ENCODE results near the gene DYNC1I1.

Gene DYNC1I1

DNA sequence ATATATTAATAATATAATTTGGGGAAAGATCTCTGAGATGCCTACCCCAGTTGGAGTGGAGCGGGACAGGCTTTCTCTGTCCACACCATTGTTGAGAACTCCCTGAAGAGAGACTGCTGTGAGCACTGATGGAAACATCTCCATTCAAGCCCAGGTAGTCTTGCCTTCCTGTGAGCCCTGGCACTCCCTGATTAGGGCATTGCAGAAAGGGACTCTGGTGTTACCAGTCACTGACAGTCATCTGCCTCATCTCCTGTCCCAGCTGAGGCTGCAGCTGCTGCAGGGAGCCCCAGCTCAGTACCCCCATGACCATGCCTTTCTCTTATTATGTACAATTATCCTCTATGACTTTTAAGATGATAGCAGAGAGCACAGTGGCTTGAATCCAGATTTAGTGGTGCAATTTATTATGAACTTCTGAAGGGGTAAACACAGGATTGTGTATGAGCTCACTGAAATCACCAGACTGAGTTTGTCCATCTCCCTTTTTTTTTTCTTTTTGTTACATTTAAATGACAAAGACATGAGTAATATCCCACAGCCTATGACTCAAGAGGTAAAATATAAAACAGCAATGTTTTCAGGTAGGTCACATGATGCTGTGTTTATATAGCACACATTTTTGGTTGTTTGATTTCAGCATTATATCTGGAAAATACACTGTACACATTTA, 312.7 kb downstream of the DYNC1I1 start:
- DNase-seq (ENCODE audit: low read depth in 3 of 3) = no peak

DNA sequence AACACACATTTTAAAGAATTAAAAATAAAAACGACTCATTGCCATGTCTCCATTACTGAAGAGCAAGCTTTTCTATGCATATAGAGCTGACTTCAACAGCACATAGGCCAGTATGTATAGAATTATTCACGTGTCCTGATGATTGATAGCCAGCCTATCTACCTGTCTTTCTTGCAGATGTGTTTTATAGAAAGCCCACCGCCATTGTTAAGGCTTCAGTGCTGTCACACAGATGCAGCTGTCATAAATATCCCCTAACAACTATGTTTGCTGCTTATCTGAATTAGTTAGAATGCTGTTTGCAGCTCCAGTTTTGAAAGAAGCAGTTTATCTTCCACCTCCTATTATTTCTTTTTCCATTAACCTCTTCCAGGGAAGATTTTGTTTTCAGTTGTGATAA, 313.6 kb downstream of the DYNC1I1 start:
- no peak for DNase-seq (ENCODE audit: low read depth in 3 of 3)

DNA sequence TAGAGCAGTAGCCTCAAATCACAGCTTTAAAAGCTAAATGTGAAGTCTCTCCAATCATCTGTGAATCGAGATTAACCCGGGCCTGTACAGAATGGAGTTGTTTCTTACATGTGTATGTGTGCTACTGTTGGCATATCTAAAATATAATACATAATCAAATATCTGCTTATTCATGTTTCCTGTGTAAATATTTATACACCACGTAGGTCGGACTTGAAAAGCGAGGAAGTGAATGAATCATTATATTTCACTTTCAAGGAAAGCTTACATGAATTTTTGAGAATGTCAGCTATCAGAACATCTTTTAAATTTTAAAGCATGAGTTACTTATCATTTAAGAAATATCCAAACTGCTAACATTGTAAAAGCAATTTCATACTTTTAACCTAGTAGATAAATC, 316.2 kb downstream of the DYNC1I1 start:
- no peak for DNase-seq (ENCODE audit: low read depth in 3 of 3)

DNA sequence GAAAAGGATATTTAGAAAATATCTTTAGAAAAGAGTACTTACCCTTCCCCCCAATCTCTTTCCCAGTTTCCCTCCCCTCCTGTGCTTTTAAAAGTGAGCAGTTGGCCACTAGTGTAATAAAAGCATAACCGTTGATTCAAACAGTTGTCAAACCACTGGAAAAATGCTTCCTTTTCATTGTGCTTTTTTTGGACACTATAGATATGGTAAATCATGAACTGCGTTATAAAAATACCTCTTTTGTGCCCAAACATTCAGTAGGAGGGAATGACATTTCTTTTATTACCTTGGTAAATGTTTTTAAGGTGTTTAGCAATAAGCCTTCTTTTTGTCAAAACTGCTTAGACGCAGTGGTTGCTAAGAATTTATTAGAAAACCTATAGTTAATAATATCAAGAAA, 317.2 kb downstream of the DYNC1I1 start:
- no peak for DNase-seq (ENCODE audit: low read depth in 3 of 3)

DNA sequence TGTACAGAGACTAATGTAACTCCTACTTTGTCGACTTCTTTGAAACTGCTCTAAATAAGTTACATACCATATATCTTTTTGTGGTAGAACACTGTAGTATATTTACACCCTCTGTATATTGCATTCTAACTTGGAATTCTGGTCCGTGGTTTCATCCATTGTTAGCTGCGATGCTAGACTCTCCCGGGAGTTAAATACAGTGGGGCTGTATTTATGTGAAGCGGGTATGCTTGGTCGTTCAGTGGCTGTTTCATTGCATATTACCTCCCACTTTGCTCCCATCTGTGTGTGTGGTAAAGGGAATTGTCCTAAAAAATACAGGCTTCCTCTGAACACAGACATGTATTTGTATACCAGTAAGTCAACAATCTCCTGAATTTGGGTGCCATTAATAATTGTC, 318.4 kb downstream of the DYNC1I1 start:
- no peak for DNase-seq (ENCODE audit: low read depth in 3 of 3)

DNA sequence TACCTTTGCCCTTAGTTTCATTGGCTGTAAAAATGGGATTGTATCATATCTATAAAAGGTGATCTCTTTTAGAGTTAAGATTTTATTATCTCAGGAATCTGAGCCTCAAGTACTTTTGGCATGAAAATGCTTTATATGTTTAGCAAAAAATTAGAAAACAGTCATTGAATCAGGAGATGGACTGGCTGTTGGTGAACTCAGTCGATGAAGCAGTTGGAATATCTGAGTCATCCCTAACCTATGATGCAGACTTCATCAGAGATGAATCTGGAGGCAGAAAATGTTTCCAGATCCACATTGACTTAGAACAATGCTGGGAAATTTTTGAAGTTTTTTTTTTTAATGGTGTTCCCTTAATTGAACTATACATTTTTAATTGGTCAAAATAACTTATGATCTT, 321.1 kb downstream of the DYNC1I1 start:
- no peak for DNase-seq (ENCODE audit: low read depth in 3 of 3)

DNA sequence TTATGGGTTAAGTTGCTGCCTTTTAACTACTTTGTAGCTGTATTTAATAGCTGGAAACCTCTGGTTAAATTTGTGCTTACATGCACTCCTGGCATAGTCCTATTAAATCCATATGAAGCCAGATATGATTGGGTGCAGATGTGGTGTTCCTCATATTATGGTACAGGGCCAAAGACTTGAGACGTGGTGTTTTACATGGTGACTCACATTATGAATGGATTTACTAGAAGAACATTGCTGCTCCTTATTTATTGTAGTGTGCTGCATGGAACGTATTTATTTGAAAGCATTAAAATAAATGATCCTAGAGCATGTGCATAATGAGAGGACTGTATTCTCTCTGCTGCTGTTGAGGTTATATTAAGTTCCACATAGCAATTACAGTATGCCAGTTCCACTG, 325.5 kb downstream of the DYNC1I1 start:
- no peak for DNase-seq (ENCODE audit: low read depth in 3 of 3)

DNA sequence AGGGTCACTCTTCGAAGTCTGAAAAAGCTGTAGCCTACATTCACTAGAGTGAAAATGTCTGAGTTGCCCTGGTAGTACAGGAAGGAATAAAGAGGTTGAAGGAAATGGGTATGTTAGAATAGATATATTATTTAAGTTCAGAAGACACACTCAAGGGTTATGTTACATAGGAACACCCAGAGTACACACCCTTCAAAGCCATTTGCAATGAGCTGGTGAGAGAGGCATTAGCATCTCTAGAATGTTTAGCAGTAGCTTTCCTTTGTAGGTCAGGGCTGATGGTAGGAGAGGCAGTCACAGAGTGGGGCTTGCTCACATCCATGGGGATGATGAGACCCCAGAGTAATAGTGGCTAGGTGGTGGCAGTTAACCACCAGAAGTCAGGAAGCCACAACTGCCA, 328.4 kb downstream of the DYNC1I1 start:
- no peak for DNase-seq (ENCODE audit: low read depth in 3 of 3)

DNA sequence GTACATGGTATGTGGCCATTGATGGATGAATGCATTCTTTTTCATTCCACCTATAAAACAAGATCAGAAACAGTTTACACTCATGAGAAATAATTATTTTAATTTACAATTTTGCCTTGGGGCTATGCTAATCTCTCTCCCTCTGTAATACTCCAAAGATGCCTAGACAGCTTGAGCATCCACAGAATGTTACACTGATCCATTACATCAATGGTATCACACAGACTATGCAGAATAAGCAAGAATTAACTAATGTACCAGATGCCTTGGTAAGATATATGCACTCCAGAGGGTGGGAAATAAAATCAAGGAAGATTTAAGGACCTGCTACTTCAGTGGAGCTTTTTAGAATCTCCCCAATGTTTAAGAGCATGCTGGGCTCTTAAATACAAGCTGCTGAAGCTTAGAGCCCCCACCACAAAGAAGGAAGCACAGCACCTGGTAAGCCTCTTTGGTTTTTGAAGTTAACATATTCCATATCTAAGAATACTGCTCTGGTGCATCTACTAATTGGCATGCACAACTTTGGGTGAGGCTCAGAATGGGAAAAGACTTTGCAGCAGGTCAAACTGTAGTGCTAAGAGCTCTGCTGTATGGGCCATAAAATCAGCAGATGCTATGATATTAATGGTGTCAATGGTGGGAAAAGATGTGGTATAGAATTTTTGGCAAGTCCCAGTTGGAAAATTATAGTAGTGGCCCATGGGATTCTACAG, 329.9 kb downstream of the DYNC1I1 start:
- no peak for DNase-seq (ENCODE audit: low read depth in 3 of 3)

DNA sequence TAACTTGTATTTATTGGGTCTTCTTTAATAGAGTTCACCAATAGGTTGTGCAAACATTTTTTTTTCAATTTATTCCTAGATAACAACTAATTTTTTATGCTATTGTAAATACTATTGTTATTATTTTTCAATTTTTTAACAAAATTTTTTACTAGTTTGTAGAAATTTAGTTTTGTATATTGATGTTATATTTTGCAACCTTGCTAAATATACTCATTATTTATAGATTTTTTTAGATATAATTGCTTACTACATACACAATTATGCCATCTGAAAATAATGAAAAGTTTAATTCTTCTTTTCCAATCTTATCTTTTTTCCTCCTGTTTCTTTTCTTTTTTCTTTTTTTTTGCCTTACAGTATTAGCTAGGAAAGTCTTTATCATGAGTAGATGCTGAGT, 332.6 kb downstream of the DYNC1I1 start:
- no peak for DNase-seq (ENCODE audit: low read depth in 3 of 3)

DNA sequence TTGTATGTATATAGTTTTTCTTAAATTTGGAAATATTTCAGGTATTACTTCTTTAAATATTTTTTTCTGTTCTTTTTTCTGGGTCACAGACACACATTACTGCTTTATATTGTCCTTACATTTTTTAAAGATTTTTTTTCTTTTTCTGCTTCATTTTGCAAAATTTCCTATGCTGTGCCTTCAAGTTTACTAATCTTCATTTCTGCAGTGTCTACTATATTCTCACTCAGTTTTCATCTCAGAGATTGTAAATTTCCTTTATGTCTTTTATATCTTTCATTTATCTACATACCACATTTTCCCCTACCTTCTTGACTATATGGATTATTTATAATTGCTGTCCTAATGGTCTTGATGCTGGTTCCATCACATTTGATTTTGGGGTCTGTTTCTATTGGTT, 339.1 kb downstream of the DYNC1I1 start:
- no peak for DNase-seq (ENCODE audit: low read depth in 3 of 3)

DNA sequence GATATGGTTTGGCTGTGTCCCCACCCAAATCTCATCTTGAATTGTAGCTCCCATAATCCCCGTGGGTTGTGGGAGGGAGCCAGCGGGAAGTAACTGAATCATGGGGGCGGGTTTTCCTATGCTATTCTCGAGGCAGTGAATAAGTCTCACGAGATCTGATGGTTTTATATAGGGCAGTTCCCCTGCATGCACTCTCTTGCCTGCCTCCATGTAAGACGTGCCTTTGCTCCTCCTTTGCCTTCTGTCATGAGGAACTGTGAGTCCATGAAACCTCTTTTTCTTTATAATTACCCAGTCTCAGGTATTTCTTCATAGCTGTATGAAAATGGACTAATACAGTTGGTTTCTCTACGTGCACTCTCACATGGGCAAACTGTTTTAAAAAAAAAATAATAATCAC, 341.8 kb downstream of the DYNC1I1 start:
- DNase-seq (ENCODE audit: low read depth in 3 of 3) = no peak

DNA sequence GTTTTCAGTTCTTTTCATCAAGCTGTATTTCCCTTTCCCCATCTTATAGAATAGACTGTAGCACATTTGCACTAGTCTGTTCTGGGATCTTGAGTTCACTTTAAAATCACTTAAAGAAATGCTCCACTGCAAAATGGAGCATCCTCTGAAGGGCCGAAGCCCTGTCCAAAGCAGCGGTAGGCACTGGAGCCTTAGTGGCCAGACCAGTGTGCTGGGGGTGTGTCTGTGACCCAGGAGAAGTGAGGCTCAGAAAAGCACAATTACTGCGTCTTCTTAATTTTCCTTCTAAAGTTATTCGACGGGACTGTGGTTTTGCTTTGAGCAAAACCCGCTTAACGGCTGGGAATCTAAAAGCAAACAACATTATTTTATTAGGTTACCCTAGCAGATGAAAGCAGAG, 343.8 kb downstream of the DYNC1I1 start:
- DNase-seq (ENCODE audit: low read depth in 3 of 3) = no peak

DNA sequence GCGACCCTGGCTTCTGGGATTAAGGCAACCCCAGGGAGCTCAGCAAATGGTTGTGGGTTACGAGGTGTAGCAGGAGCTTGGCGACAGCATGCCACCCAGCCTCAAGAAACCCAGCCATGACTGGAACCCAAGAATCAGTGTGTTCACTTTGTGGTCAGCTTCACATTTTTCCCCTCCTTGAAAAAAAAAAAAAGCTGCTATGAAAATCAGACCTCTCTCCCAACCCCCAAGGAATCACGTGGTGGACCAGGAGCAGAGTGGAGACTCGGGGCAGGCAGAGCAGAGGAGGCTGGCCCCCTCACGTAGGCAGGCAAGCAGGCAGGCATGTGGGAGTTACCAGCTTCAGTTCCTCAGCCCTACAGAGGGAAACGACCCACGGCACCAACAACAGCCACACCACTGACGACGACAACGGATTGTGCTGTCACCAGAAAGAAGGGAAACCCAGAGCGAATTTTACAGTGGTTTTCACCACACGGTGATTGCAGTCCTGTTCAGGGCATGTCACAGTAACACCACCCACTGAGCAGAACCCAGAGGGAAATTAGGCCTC, 346.2 kb downstream of the DYNC1I1 start:
- no peak for DNase-seq (ENCODE audit: low read depth in 3 of 3)

DNA sequence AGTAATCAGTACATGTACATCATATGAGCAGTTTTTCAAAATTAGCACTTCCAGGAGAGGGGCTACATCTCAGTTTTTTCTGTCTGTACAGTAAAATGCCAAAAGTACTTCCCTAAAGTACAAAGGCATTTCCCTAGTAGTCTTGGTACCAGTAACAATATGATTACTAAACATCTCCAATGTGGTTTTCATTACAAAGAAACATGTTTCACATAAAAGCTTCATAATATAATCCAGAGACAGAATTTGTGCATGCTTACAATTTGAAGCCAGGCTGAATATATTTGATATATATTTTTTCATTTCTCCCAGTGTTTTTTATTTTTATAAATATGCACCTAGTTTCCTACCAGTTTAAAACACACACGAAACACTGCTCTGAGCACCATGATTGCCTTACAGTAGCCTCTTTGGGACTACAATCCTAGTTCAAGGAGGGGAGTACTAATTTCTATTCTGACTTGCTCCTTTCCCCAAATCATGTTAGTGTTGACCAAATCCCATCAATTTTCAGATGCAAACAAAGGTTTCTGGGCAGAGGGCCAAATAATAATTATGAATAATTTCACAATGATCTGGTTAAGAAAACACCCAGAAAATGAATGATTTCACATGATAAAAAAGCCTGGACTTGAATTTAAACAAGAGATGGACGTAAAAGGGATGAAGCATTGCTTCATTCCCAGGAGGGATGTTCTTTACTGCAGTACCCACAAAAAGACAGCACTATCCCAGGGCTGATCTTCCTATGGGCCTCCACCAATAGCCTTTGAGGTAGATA, 348.3 kb downstream of the DYNC1I1 start:
- DNase-seq (ENCODE audit: low read depth in 3 of 3) = no peak

DNA sequence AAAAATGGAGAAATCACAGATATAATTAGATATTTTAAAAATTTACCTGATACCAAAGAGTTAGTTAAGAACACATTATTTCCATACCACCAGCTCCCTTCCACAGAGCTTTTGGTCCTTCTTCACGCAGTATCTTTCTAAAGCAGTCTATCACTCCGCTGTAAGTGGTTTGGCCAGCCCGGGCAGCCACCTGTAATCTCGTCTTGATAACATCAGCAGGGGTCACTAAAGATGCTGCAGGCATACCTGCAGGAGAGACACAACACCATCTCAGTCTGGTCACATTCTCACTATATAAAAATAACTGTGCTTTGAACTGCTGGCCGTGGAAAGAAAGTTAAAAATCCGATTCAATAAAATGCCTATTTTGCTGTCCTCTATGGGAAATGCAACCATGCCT, 349.4 kb downstream of the DYNC1I1 start:
- no peak for DNase-seq (ENCODE audit: low read depth in 3 of 3)

DNA sequence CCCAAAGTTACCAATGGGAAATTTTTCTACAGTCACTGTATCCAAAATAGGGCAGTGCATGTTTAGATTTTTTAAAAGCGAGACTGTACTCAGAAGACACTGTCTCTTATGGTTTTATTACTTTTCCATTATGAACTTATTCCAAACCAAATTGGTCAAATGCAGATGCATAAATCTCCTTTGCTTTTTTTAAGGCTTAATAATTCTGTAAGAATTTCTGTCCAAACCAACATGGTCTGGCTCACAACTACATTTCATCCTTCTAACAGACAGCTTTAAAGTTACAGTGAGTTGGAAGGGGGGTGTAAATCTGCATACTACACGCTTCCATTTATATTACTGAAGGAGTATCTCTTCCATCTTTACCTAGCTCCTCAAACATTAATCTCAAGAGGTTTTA, 350.4 kb downstream of the DYNC1I1 start:
- no peak for DNase-seq (ENCODE audit: low read depth in 3 of 3)

DNA sequence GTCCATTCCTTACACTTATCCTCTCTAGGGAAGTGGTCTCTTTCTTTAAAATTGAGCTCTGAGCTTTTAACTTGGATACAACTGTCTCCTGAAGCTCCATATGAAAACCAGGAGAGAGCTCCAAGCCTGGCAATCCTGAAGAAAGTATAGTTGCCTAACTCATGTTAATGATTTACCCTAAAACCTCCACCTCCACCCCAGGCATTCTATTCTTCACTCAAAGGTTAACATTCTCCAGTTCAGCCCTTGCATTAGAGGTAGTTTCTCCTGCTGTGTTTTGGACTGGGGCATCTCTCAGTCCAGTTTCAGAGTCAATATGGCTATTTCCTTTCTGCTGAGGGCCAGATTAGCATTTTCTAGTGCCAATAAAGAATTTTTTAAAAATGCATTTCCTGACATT, 354.0 kb downstream of the DYNC1I1 start:
- DNase-seq (ENCODE audit: low read depth in 3 of 3) = no peak

DNA sequence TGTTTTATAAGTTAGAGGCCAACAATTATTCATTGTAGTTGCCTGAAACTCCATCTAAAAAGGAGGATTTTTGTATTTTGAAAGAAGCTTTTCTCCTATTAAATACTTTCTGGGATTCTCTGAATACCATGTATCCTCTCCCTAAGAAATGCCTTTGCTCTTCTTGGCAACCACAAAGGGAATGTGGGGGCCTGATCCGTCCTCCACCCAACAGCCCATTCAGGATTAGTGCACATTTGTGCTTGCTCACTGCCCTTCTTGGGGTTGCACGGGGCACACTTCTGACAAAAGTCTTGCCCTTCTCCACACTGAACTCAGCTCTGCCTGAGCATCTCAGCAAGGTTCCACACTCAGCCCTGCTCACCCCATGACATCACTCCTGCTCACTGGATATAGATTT, 355.4 kb downstream of the DYNC1I1 start:
- DNase-seq (ENCODE audit: low read depth in 3 of 3) = no peak

DNA sequence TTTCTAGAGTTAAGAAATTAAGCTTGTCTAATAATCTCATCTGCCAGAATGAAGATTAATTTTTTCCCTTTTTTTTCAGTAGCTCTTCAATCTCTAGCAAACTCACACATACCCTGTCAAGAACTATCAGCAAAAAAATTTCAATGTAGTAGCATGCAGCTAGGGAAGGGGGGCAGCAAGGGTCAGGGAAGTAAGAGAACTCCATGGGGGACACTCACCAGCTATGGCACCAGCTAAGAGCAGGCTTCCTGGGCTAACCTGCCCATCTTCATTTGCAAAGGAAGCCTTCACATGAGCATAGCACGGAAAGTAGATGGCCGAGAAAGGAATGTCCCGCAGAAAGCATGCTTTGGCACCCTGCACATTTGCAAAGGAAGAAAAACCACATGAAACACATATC, 359.2 kb downstream of the DYNC1I1 start:
- no peak for DNase-seq (ENCODE audit: low read depth in 3 of 3)

DNA sequence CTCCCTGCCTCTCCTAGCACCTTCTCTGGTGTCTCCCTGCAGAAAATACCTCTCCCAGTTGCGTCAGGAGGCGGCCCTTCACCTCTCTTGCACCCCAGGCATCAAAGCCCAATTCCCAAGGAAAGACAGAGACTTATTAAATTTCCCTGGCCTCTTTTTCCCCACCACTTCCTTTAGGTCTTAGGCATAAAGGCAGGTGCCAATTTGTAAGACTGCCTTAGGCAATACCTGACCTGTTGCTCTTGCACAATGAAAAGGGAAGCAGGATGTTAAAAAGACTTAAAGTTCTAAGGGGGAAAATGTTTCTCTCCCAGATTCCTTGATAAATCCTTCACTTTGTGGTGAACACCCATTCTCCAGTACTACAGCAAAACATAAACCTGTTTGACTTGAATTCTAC, 362.9 kb downstream of the DYNC1I1 start:
- DNase-seq (ENCODE audit: low read depth in 3 of 3) = no peak

DNA sequence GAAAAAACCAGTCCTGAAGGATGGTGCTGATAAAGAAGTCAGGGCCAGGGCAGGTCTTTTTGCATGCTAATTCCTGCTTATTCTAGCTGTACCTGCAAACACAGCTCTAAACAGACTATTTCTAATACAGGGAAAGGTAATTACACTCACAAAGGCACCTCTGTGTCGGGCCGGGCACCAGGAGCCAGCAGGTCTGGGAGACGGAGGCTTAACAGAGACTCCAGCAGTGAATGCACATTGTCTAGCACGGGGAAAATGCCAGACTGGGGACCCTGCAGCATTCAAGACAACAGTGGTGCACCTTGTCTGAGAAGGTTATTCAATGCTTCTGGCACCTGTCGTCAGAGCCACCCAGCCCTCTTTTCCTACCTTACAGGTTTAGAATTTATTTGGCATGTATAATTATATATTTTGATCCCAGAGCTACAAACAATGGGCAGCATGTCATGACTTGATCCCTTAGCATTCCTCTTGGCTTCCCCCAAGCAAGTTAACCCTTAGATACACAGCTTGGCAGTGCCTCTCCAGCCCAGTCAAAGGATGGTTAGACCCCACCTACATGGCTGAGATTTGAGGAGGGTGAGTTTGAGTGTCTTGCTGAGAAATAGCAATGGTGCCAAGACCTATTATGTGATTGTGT, 364.4 kb downstream of the DYNC1I1 start:
- no peak for DNase-seq (ENCODE audit: low read depth in 3 of 3)

All from stimulated activated CD4-positive, alpha-beta T cell treated with anti-CD3 and anti-CD28 coated beads, TNF-alpha, amount 100 ng/mL, for 24 hours (primary cell).